Stimulated activated CD4-positive, alpha-beta T cell treated with anti-CD3 and anti-CD28 coated beads, Interleukin-1b, Interleukin-23, amount 100 ng/mL, for 24 hours (primary cell): ENCODE data around the gene BHLHE40.
"Not testable (repeated sequence)": the region's sequence is repeated elsewhere in the genome, so short reads cannot be mapped to it uniquely, and the experiment has no call there.

ENCODE experiments used
- DNase-seq, 4 experiments: peaks; one replicate each; pipeline ENCODE4 v3.0.0-alpha.2; 2020; ENCODE audit warnings: low read depth in 4 of 4, low spot score in 1 of 4

The BHLHE40 gene

GRCh38 chr3:4961865-4962264 lies 17.4 kb upstream of the BHLHE40 start:
- not testable (repeated sequence) for DNase-seq

DNA sequence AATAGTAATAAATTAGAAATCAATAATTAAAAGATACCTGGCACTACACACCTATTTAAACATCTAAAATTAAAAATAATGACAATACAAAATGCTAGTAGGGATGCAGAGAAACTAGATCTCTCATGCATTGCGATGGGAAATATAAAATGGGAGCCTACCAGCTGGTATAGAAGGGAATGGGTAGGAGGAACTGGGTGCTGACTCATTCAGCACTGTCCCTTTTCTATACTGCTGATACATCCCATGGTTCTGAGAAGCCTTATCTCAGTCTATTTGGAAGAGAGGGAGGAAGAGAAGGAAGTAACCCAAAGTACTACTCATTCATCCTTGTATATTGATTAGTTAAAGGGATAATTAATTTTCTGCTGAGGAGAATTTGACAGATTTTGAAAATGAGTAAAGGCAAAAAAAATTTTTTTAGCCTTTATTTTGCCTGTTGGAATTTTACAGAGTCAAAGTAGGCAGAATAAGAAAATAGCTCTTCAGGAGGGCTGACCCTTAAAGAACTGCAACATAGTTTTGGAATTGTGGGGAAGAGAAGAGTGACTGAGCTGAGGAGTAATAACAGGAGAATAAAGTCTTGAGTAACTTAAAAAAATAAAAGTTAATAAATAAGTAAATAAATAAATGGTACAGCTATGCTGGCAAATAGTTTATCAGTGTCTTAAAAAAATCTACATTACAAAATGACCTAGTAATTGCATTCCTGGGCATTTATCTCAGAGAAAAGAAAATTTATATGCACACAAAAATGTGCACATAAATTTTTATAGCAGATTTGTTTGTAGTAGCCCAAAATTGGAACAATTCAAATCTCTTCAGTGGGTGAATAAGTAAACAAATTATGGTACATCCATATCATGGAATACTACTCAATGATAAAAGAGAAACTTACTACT lies 15.3 kb upstream of the BHLHE40 start:
- DNase-seq: no peak

- DNase-seq: not testable (repeated sequence)
These were observed 13.2 kb upstream of the BHLHE40 start for GRCh38 chr3:4966006-4966405.

- DNase-seq: not testable (repeated sequence)
These were observed 11.6 kb upstream of the BHLHE40 start for GRCh38 chr3:4967683-4968082.

DNA sequence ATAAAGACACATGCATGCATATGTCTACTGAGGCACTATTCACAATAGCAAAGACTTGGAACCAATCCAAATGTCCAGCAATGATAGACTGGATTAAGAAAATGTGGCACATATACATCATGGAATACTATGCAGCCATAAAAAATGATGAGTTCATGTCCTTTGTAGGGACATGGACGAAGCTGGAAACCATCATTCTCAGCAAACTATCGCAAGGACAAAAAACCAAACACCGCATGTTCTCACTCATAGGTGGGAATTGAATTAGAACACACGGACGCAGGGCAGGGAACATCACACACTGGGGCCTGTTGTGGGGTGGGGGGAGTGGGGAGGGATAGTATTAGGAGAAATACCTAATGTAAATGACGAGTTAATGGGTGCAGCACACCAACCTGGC lies 7.8 kb upstream of the BHLHE40 start:
- not testable (repeated sequence) for DNase-seq

- no peak for DNase-seq
These were observed 7.4 kb upstream of the BHLHE40 start for GRCh38 chr3:4971838-4972237.

DNA sequence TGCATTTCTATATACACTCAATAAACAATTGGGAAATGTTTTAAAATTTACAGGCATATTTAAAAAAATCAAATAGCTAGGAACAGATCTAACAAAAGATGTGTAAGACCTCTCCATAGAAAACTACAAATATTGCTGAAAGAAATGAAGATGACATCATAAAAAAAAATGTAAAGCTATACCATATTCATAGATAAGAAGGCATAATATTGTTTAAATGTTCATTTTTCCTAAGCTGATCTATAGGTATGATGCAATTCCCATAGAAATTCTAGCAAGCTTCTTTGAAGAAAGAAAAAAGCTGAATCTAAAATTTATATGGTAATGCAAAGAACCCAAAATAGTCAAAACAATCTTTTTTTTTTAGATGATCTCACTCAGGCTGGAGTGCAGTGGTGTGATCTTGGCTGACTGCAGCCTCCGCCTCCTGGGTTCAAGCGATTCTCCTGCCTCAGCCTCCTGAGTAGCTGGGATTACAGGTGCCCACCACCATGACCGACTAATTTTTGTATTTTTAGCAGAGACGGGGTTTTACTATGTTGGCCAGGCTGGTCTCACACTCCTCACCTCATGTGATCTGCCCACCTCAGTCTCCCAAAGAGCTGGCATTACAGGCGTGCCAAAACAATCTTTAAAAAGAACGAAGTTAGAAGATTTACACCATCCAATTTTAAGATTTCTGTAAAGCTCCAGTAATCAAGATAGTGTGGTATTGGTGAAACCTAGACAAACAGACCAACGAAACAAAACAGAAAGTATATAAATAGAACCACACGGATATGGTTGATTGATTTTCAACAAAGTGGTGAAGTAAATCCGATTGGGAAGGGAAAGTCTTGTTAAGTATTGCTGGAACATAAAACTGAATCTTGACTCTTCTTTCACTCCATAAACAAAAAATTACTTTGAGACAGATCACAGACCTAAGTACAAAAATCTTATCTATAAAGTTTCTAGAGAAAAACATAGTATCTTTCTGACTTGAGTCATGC lies 6.3 kb upstream of the BHLHE40 start:
- no peak for DNase-seq

- DNase-seq: no peak
These were observed 5.1 kb upstream of the BHLHE40 start for GRCh38 chr3:4974154-4974553.

DNA sequence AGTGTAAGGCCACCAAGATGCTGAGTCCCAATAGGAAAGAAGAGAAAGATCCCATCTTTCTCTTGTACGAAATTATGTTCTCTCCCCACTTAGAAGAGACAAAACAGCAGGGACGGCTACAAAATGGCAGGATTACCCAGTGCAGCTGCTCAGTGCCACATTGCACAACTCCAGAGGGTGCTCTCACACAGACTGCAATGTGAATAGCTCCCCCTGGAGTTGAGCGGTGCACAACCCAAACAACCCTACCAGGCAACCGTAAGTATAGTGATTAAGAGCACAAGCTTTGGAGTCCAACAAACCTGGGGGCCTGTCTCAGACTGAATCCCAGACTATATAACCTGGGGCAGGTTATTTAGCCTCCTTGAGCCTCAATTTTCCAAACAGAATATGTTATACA lies 3.1 kb upstream of the BHLHE40 start:
- peak in 2 of 4 experiments; percentile 18 to 30 for DNase-seq

DNA sequence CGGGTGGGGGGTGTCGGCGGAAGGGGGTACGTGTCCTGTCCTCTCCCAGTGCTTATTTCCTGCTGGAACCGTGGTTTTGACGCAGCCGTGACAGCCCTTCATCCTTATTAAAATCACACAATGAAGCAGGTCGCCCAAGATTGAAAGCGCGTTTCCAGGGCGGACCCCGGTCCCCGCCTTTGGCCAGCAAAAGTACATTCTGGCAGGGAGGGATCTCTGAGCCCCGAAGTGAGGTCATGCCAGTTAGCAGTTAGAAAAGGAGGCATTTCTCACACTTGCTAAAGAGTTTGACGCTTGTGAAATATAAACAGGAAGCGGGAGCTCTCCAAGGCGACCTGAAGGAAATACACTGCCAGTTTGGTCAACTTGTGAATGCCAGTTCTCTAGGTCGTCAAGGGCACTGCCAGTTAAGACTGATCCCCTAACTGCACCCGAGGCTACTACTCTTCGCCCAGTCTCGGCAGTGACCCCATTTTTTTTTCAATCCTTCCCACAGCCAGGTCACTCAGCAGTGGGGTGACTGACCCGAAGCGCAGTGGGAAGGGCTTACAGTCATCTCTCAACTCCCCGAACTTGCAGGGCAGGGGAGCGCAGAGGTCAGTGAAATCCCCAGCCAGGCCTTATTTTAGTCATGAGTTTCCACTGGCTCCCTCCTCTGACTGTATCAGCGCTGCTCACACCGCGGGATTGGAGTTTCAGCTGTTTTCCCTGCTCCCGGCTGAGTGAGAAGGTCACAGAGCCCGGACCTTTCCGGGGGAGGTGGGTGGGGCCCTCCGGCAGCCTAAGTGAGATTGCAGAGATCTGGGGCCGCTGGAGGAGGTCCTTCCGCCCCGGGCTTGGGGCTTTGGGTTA lies 2.0 kb upstream of the BHLHE40 start:
- DNase-seq: peak in 3 of 4 experiments; percentile 19 to 76 (median 32)

DNA sequence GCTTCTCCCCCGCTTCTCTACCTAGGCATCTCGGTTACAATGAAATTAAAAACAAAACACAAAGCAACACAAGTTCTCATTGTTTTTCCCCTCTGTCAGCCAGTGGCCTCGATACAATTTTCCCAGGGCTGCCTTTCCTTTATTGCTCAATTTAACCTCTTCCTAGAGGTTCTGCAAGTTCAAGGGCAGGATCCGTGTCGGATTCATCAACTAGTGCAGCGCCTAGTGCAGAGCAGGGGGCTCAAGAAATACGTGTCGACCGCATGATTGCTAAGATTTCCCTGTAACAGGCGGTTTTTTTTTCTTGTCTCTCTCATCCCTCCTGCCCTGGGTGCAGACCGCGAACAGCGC lies 1.4 kb upstream of the BHLHE40 start:
- peak in 1 of 4 experiments; percentile 28 for DNase-seq

- peak in 3 of 4 experiments; percentile 50 to 93 (median 66) for DNase-seq
These were observed 852 bp upstream of the BHLHE40 start for GRCh38 chr3:4978204-4978965.

- peak in 3 of 4 experiments; percentile 68 to 94 (median 73) for DNase-seq
These were observed 240 bp upstream of the BHLHE40 start for GRCh38 chr3:4978966-4979427.

GRCh38 chr3:4980229-4981203 lies 1.3 kb downstream of the BHLHE40 start:
- peak; percentile 77 to 88 (median 83) for DNase-seq

DNA sequence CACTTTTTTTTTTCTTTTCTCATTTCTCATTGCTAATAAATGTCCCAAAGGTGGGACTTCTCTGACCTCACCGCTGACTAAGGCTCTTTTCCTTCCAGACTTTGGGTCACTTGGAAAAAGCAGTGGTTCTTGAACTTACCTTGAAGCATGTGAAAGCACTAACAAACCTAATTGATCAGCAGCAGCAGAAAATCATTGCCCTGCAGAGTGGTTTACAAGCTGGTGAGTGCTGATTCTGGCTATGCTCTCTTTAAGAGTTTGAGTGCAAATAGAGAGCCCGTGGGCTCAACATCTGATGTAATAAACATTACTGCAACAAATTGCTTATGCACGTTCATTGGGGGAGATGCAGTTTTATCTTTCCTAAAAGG lies 2.0 kb downstream of the BHLHE40 start:
- no peak for DNase-seq

GRCh38 chr3:4981665-4982494 lies 2.6 kb downstream of the BHLHE40 start:
- DNase-seq: no peak

- DNase-seq: no peak
These were observed 3.8 kb downstream of the BHLHE40 start for GRCh38 chr3:4982773-4983738.
